IPS-20b (cell line): ENCODE measurements around the gene CLIC6.

Experiments used
- H3K27ac ChIP-seq: one replicate; pipeline ENCODE4 v1.5.1; 2013; ENCODE audit warnings: low read length
- H3K27me3 ChIP-seq: 2 replicates; pipeline ENCODE4 v1.6.1; 2013; ENCODE audit warnings: mild to moderate bottlenecking, low read length, inconsistent platforms; ENCODE audit not compliant: insufficient read depth
- H3K36me3 ChIP-seq: 2 replicates; pipeline ENCODE4 v1.6.1; 2013; ENCODE audit warnings: low read depth, mild to moderate bottlenecking, inconsistent platforms, low read length, moderate library complexity; ENCODE audit not compliant: insufficient read depth
- H3K4me1 ChIP-seq: 2 replicates; pipeline ENCODE4 v1.6.1; 2013; ENCODE audit warnings: mild to moderate bottlenecking, control low read depth, inconsistent platforms, low read length, moderate library complexity; ENCODE audit not compliant: insufficient read depth
- H3K4me3 ChIP-seq: 2 replicates; pipeline ENCODE4 v1.5.1; 2013; ENCODE audit warnings: mild to moderate bottlenecking, low read length, inconsistent platforms
- H3K9ac ChIP-seq: 2 replicates; pipeline ENCODE4 v1.6.1; 2013; ENCODE audit warnings: low read depth, mild to moderate bottlenecking, inconsistent platforms, low read length, moderate library complexity
- H3K9me3 ChIP-seq: 2 replicates; pipeline ENCODE4 v1.6.1; 2013; ENCODE audit warnings: mild to moderate bottlenecking, low read depth, low read length, inconsistent platforms; ENCODE audit not compliant: insufficient read depth

Gene CLIC6

GRCh38 chr21:34684174-34684876 is 15.5 kb downstream of the CLIC6 start:
- Histone ChIP-seq H3K27ac (no peak overlapping the region), H3K9ac (no peak overlapping the region), H3K27me3 (no peaks in the 10 kb centered on the region), H3K36me3 (no peaks in the 10 kb centered on the region), H3K4me3 (no peak overlapping the region), H3K4me1 (no peaks in the 10 kb centered on the region), H3K9me3 (peaks cover 11% of the 10 kb centered on the region)

GRCh38 chr21:34687065-34687464 is 18.3 kb downstream of the CLIC6 start:
- no peaks in the 10 kb centered on the region for H3K27me3 ChIP-seq

GRCh38 chr21:34687745-34688144 is 19.0 kb downstream of the CLIC6 start:
- Histone ChIP-seq H3K36me3 (no peaks in the 10 kb centered on the region), H3K9me3 (no peaks in the 10 kb centered on the region), H3K27me3 (no peaks in the 10 kb centered on the region), H3K4me1 (peaks cover 3% of the 10 kb centered on the region; the same call in 1 of the 2 replicates), H3K9ac (no peak overlapping the region), H3K4me3 (no peak overlapping the region), H3K27ac (no peak overlapping the region)

More at GRCh38 chr21:34687065-34687464, 18.3 kb downstream of the CLIC6 start:
- no peaks in the 10 kb centered on the region for H3K9me3 ChIP-seq
- H3K9ac ChIP-seq, result no peak overlapping the region
- H3K36me3 ChIP-seq, result no peaks in the 10 kb centered on the region
- no peak overlapping the region for H3K27ac ChIP-seq
- no peak overlapping the region for H3K4me3 ChIP-seq
- H3K4me1 ChIP-seq, result no peaks in the 10 kb centered on the region

- H3K9ac ChIP-seq, result no peak overlapping the region
- H3K27ac ChIP-seq, result no peak overlapping the region
- H3K4me1 ChIP-seq, result peaks cover 6% of the 10 kb centered on the region; the same call in 1 of the 2 replicates
- no peaks in the 10 kb centered on the region for H3K27me3 ChIP-seq
- no peaks in the 10 kb centered on the region for H3K36me3 ChIP-seq
- no peak overlapping the region for H3K4me3 ChIP-seq
- no peaks in the 10 kb centered on the region for H3K9me3 ChIP-seq
Observed at GRCh38 chr21:34688145-34688544, 19.4 kb downstream of the CLIC6 start.

- no peak overlapping the region for H3K9ac ChIP-seq
- H3K27ac ChIP-seq, result no peak overlapping the region
- H3K27me3 ChIP-seq, result no peaks in the 10 kb centered on the region
- H3K36me3 ChIP-seq, result no peaks in the 10 kb centered on the region
- no peak overlapping the region for H3K4me3 ChIP-seq
- H3K4me1 ChIP-seq, result peaks cover 6% of the 10 kb centered on the region; the same call in 1 of the 2 replicates
- no peaks in the 10 kb centered on the region for H3K9me3 ChIP-seq
Observed at GRCh38 chr21:34688715-34689114, 19.9 kb downstream of the CLIC6 start.

GRCh38 chr21:34690041-34690792 is 21.4 kb downstream of the CLIC6 start:
- H3K9me3 ChIP-seq, result no peaks in the 10 kb centered on the region; the same call in 1 of the 2 replicates
- no peak overlapping the region for H3K27ac ChIP-seq
- no peak overlapping the region for H3K4me3 ChIP-seq
- H3K27me3 ChIP-seq, result no peaks in the 10 kb centered on the region
- no peaks in the 10 kb centered on the region for H3K36me3 ChIP-seq
- no peak overlapping the region for H3K9ac ChIP-seq
- peaks cover 6% of the 10 kb centered on the region; the same call in 1 of the 2 replicates for H3K4me1 ChIP-seq

- H3K4me3 ChIP-seq, result no peak overlapping the region
- no peaks in the 10 kb centered on the region for H3K27me3 ChIP-seq
- H3K36me3 ChIP-seq, result no peaks in the 10 kb centered on the region
- no peak overlapping the region for H3K9ac ChIP-seq
- H3K4me1 ChIP-seq, result peaks cover 6% of the 10 kb centered on the region; the same call in 1 of the 2 replicates
- no peak overlapping the region for H3K27ac ChIP-seq
- H3K9me3 ChIP-seq, result no peaks in the 10 kb centered on the region; the same call in 1 of the 2 replicates
Observed at GRCh38 chr21:34690793-34691175, 22.0 kb downstream of the CLIC6 start.

- Histone ChIP-seq H3K9ac (no peak overlapping the region), H3K27me3 (no peaks in the 10 kb centered on the region), H3K4me1 (peaks cover 6% of the 10 kb centered on the region; the same call in 1 of the 2 replicates), H3K4me3 (no peak overlapping the region), H3K36me3 (no peaks in the 10 kb centered on the region), H3K27ac (no peak overlapping the region), H3K9me3 (no peaks in the 10 kb centered on the region; the same call in 1 of the 2 replicates)
Observed at GRCh38 chr21:34691390-34692032, 22.7 kb downstream of the CLIC6 start.

GRCh38 chr21:34692458-34693020 is 23.7 kb downstream of the CLIC6 start:
- H3K27ac ChIP-seq, result no peak overlapping the region
- H3K4me3 ChIP-seq, result no peak overlapping the region
- H3K9ac ChIP-seq, result no peak overlapping the region
- no peaks in the 10 kb centered on the region for H3K36me3 ChIP-seq
- peaks cover 6% of the 10 kb centered on the region; the same call in 1 of the 2 replicates for H3K4me1 ChIP-seq
- no peaks in the 10 kb centered on the region for H3K27me3 ChIP-seq
- no peaks in the 10 kb centered on the region; the same call in 1 of the 2 replicates for H3K9me3 ChIP-seq

GRCh38 chr21:34693192-34693810 is 24.5 kb downstream of the CLIC6 start:
- H3K9me3 ChIP-seq, result no peaks in the 10 kb centered on the region; the same call in 1 of the 2 replicates
- H3K27ac ChIP-seq, result no peak overlapping the region
- H3K4me1 ChIP-seq, result peaks cover 9% of the 10 kb centered on the region; the same call in 1 of the 2 replicates
- no peak overlapping the region for H3K4me3 ChIP-seq
- H3K36me3 ChIP-seq, result no peaks in the 10 kb centered on the region
- no peak overlapping the region for H3K9ac ChIP-seq
- H3K27me3 ChIP-seq, result no peaks in the 10 kb centered on the region

GRCh38 chr21:34695434-34695833 is 26.6 kb downstream of the CLIC6 start:
- peaks cover 17% of the 10 kb centered on the region for H3K4me1 ChIP-seq
- no peak overlapping the region for H3K4me3 ChIP-seq
- H3K9me3 ChIP-seq, result no peaks in the 10 kb centered on the region; the same call in 1 of the 2 replicates
- H3K36me3 ChIP-seq, result no peaks in the 10 kb centered on the region
- no peaks in the 10 kb centered on the region for H3K27me3 ChIP-seq
- H3K9ac ChIP-seq, result no peak overlapping the region
- H3K27ac ChIP-seq, result no peak overlapping the region
